GM19395 (cell line): ENCODE data around the gene ZNF189.
"Not testable (repeated sequence)": the region's sequence is repeated elsewhere in the genome, so short reads cannot be mapped to it uniquely, and the experiment has no call there.

Source experiments
- ATAC-seq: cut with Tn5 transposase; IDR thresholded peaks from one replicate; pipeline ENCODE4 v1.9.1; 2021; ENCODE audit warnings: mild to moderate bottlenecking, moderate library complexity; ENCODE audit not compliant: unreplicated experiment

ZNF189 gene

GRCh38 chr9:101376111-101376848, 22.4 kb upstream of the ZNF189 start:
- no peak for ATAC-seq

GRCh38 chr9:101380295-101380694, 18.4 kb upstream of the ZNF189 start:
- no peak for ATAC-seq

- ATAC-seq, result no peak
Measured at GRCh38 chr9:101381118-101381517, 17.5 kb upstream of the ZNF189 start.

- ATAC-seq, result no peak
Measured at GRCh38 chr9:101381833-101382342, 16.8 kb upstream of the ZNF189 start.

GRCh38 chr9:101383361-101383760, 15.3 kb upstream of the ZNF189 start:
- ATAC-seq, result no peak

- not testable (repeated sequence) for ATAC-seq
Measured at GRCh38 chr9:101384873-101385536, 13.6 kb upstream of the ZNF189 start, which contains the start of gene BAAT. BAAT (minus strand) TSS chr9:101385006; CDS start chr9:101371404, 13,602 bp downstream.

- peak; percentile 58 for ATAC-seq
Measured at GRCh38 chr9:101387871-101388506, 10.7 kb upstream of the ZNF189 start.

- no peak for ATAC-seq
Measured at GRCh38 chr9:101388507-101388993, 10.1 kb upstream of the ZNF189 start.

- ATAC-seq, result no peak
Measured at GRCh38 chr9:101393135-101393534, 5.5 kb upstream of the ZNF189 start.

- no peak for ATAC-seq
Measured at GRCh38 chr9:101394687-101395086, 4.0 kb upstream of the ZNF189 start.

- no peak for ATAC-seq
Measured at GRCh38 chr9:101397746-101398067, 944 bp upstream of the ZNF189 start.

GRCh38 chr9:101398930-101399642, 435 bp downstream of the ZNF189 start:
- peak; percentile 14 for ATAC-seq

GRCh38 chr9:101399643-101399970, 956 bp downstream of the ZNF189 start:
- ATAC-seq, result no peak

GRCh38 chr9:101400120-101400519, 1.5 kb downstream of the ZNF189 start:
- no peak for ATAC-seq

- no peak for ATAC-seq
Measured at GRCh38 chr9:101403516-101404285, 5.0 kb downstream of the ZNF189 start.

GRCh38 chr9:101408374-101409078, 9.9 kb downstream of the ZNF189 start:
- ATAC-seq, result no peak

- no peak for ATAC-seq
Measured at GRCh38 chr9:101409079-101409477, 10.4 kb downstream of the ZNF189 start.

GRCh38 chr9:101414839-101415238, 16.2 kb downstream of the ZNF189 start:
- no peak for ATAC-seq

GRCh38 chr9:101415578-101415977, 16.9 kb downstream of the ZNF189 start:
- no peak for ATAC-seq

- no peak for ATAC-seq
Measured at GRCh38 chr9:101417389-101417788, 18.7 kb downstream of the ZNF189 start.
